ENCODE measurements around the gene DUSP22. TPM values are rescaled to one million over a fixed set of nuclear protein-coding genes. Genes with fewer than 3 reads are reported as not detected.

The DUSP22 gene
- total and polyA plus RNA-seq, 2 donors (not counting 1 experiment from before 2014, with no cell fraction given) = 10.9 to 13.7 TPM

DNA sequence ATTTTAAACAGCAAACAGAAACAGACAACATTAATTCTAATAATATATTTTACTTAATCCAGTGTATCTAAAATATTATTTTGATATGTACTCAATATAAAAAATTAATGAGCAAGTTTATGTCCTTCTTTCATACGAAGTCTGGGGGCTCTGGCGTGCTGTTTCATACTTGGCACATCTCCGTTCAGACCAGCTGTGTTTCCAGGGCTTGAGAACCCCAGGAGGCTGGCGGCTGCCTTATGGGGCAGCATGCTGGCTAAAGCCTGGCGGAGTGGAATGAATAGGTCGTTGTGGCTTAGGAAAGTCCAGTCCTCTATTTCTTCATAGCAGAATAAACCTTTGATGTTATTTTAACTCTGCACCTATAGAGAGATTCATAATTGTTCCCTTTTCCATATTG is 43.3 kb downstream of the DUSP22 start:
- Histone ChIP-seq H3K36me3 (ENCODE audit: control insufficient read depth, insufficient read depth, low read length) (no peaks in the 10 kb centered on the region), H3K9me3 (ENCODE audit: control insufficient read depth, insufficient read depth, low read depth, low read length) (no peaks in the 10 kb centered on the region), H3K4me2 (ENCODE audit: extremely low read depth, insufficient read depth, low read length) (no peak overlapping the region), H3K27ac (ENCODE audit: insufficient read depth, low read length) (no peak overlapping the region), H4K20me1 (ENCODE audit: control insufficient read depth, extremely low read depth, insufficient read depth, low read length) (no peaks in the 10 kb centered on the region), H3K4me3 (replicated peaks in 1 of 4; ENCODE audit: control extremely low read depth in 1 of 4, insufficient read depth in 1 of 4, low read depth in 3 of 4, low read length in 4 of 4) (no peak overlapping the region), H2AFZ (ENCODE audit: low read length) (no peak overlapping the region), H3K27me3 (ENCODE audit: control insufficient read depth, insufficient read depth, low read length) (no peaks in the 10 kb centered on the region), H3K4me1 (ENCODE audit: control insufficient read depth, extremely low read depth, insufficient read depth, low read length) (no peaks in the 10 kb centered on the region), H3K79me2 (ENCODE audit: control insufficient read depth, insufficient read depth, low read length) (no peaks in the 10 kb centered on the region), H3K9ac (ENCODE audit: insufficient read depth, low read length) (no peak overlapping the region)
- DNase-seq (ENCODE audit: low read depth in 2 of 2) = no peak
- no peak for TF ChIP-seq CTCF (conservative IDR thresholded peaks at IDR 0.05 in 1 of 2, IDR thresholded peaks at IDR 0.05 in 1 of 2; ENCODE audit: low read depth in 1 of 2, low read length in 2 of 2)
- TF ChIP-seq EZH2 (IDR thresholded peaks at IDR 0.05; ENCODE audit: low read length, missing control alignments) = no peak

DNA sequence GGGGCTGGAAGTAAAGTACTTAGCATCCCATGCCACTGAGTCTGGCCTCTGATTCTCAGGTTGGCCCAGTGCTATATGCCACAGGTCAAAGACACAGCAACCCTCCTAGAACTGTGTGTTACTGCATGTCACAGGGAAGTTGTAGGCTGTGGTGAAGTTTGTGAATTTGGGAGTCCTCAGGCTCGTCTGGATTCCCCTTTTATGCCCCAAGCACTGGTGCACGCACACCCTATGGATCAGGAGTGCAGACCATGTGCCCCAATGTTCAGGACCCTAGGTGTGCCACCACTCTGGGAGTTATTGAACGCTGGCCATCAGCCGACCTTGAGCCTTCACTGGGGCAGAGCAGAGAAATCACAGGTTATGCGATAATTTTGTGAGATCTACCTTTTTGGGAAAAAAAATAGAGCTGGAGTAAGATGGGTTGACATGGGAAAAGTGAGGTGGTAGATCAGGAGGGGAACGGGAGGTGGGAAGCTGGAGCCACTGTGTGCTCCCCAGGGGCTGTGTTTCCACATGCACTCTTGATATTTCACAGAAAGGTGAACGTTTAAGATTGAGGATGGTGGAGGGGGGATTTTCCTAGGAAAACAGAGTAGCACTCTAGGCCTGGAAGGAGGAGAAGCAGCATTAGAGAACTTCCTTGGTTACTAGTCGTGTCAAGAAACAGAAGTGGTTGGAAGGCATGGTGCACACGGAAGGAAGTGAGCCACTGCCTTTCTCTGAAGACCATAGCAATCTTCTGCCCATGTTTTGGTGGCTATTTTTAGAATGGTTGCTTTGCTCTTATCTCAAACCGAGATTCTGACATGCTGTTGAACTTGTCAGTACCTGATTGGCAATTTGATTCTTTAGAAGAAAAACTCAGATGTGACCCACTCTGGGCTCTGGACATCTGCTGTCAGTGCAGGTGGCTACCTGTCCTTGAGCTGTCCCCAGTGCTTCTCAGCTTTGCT is 44.1 kb downstream of the DUSP22 start:
- H2AFZ ChIP-seq (ENCODE audit: low read length) = no peak overlapping the region
- H3K9ac ChIP-seq (ENCODE audit: insufficient read depth, low read length) = no peak overlapping the region
- no peaks in the 10 kb centered on the region for H4K20me1 ChIP-seq (ENCODE audit: control insufficient read depth, extremely low read depth, insufficient read depth, low read length)
- no peak overlapping the region for H3K4me3 ChIP-seq (replicated peaks in 1 of 4; ENCODE audit: control extremely low read depth in 1 of 4, insufficient read depth in 1 of 4, low read depth in 3 of 4, low read length in 4 of 4)
- no peak overlapping the region for H3K27ac ChIP-seq (ENCODE audit: insufficient read depth, low read length)
- H3K36me3 ChIP-seq (ENCODE audit: control insufficient read depth, insufficient read depth, low read length) = no peaks in the 10 kb centered on the region
- no peaks in the 10 kb centered on the region for H3K27me3 ChIP-seq (ENCODE audit: control insufficient read depth, insufficient read depth, low read length)
- H3K9me3 ChIP-seq (ENCODE audit: control insufficient read depth, insufficient read depth, low read depth, low read length) = no peaks in the 10 kb centered on the region
- DNase-seq (ENCODE audit: low read depth in 2 of 2) = no peak
- no peak for TF ChIP-seq CTCF (conservative IDR thresholded peaks at IDR 0.05 in 1 of 2, IDR thresholded peaks at IDR 0.05 in 1 of 2; ENCODE audit: low read depth in 1 of 2, low read length in 2 of 2)
- no peak for TF ChIP-seq EZH2 (IDR thresholded peaks at IDR 0.05; ENCODE audit: low read length, missing control alignments)
- no peaks in the 10 kb centered on the region for H3K4me1 ChIP-seq (ENCODE audit: control insufficient read depth, extremely low read depth, insufficient read depth, low read length)
- H3K79me2 ChIP-seq (ENCODE audit: control insufficient read depth, insufficient read depth, low read length) = no peaks in the 10 kb centered on the region
- no peak overlapping the region for H3K4me2 ChIP-seq (ENCODE audit: extremely low read depth, insufficient read depth, low read length)

DNA sequence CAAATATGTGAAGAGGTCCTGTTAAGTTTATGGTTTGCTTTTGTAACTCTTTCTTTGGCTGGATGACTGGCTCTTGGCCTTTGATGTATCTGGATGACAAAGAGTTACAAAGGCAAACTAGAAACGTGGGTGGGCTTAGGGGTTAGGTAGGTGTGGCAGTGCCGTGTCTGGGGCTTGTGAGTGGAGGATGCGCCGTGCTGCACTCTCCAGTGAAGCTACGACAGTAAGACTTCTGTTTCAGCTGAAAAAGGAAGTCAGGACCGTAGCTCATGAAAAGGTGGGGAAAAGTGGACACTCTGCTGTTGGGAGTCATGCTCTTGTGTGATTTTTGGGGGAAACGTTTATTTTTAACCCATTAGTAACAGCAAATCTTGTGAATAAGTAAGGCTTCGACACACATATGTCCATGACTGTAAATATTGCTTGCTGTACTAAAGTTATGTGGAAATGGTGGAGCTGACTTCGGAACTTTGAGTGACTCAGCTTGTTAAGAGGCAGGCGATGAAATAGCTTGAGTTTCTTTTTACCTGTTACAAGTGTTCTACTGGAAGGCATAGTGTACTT is 45.6 kb downstream of the DUSP22 start:
- no peak for TF ChIP-seq EZH2 (IDR thresholded peaks at IDR 0.05; ENCODE audit: low read length, missing control alignments)
- TF ChIP-seq CTCF (conservative IDR thresholded peaks at IDR 0.05 in 1 of 2, IDR thresholded peaks at IDR 0.05 in 1 of 2; ENCODE audit: low read depth in 1 of 2, low read length in 2 of 2) = no peak
- no peaks in the 10 kb centered on the region for H3K9me3 ChIP-seq (ENCODE audit: control insufficient read depth, insufficient read depth, low read depth, low read length)
- H4K20me1 ChIP-seq (ENCODE audit: control insufficient read depth, extremely low read depth, insufficient read depth, low read length) = no peaks in the 10 kb centered on the region
- no peaks in the 10 kb centered on the region for H3K79me2 ChIP-seq (ENCODE audit: control insufficient read depth, insufficient read depth, low read length)
- H3K4me3 ChIP-seq (replicated peaks in 1 of 4; ENCODE audit: control extremely low read depth in 1 of 4, insufficient read depth in 1 of 4, low read depth in 3 of 4, low read length in 4 of 4) = no peak overlapping the region
- H3K36me3 ChIP-seq (ENCODE audit: control insufficient read depth, insufficient read depth, low read length) = no peaks in the 10 kb centered on the region
- no peak overlapping the region for H3K27ac ChIP-seq (ENCODE audit: insufficient read depth, low read length)
- no peaks in the 10 kb centered on the region for H3K4me1 ChIP-seq (ENCODE audit: control insufficient read depth, extremely low read depth, insufficient read depth, low read length)
- no peaks in the 10 kb centered on the region for H3K27me3 ChIP-seq (ENCODE audit: control insufficient read depth, insufficient read depth, low read length)
- H3K9ac ChIP-seq (ENCODE audit: insufficient read depth, low read length) = no peak overlapping the region
- H2AFZ ChIP-seq (ENCODE audit: low read length) = no peak overlapping the region
- no peak overlapping the region for H3K4me2 ChIP-seq (ENCODE audit: extremely low read depth, insufficient read depth, low read length)
- DNase-seq (ENCODE audit: low read depth in 2 of 2) = no peak
